Fibroblast of mammary gland (primary cell): ENCODE data around the gene GDF15.
"Not testable (repeated sequence)": the region's sequence is repeated elsewhere in the genome, so short reads cannot be mapped to it uniquely, and the experiment has no call there.

Source experiments
- DNase-seq: peaks from one replicate; pipeline ENCODE4 v3.0.0-alpha.2; 2010; ENCODE audit warnings: low read depth
- H3K4me3 ChIP-seq: 2 replicates; pipeline ENCODE4 v1.5.1; 2011; ENCODE audit warnings: low read depth, mild to moderate bottlenecking, low read length, moderate library complexity; ENCODE audit not compliant: control insufficient read depth
- CTCF ChIP-seq: conservative IDR thresholded peaks from 2 replicates; pipeline ENCODE4 v1.5.1; 2011; ENCODE audit warnings: low read depth, low read length, inconsistent platforms; ENCODE audit not compliant: control insufficient read depth, insufficient read depth

GDF15 gene

GRCh38 chr19:18344582-18344950 lies 41.4 kb upstream of the GDF15 start:
- DNase-seq = no peak
- no peak for TF ChIP-seq CTCF
- H3K4me3 ChIP-seq = no peak overlapping the region

GRCh38 chr19:18345296-18345695 lies 40.7 kb upstream of the GDF15 start:
- no peak for TF ChIP-seq CTCF
- no peak for DNase-seq
- no peak overlapping the region for H3K4me3 ChIP-seq

- H3K4me3 ChIP-seq = no peak overlapping the region
Observed at GRCh38 chr19:18346091-18346490, 39.9 kb upstream of the GDF15 start.

GRCh38 chr19:18348171-18348570 lies 37.8 kb upstream of the GDF15 start:
- TF ChIP-seq CTCF = no peak
- H3K4me3 ChIP-seq = no peak overlapping the region
- DNase-seq = no peak

More at GRCh38 chr19:18346091-18346490, 39.9 kb upstream of the GDF15 start:
- no peak for TF ChIP-seq CTCF
- no peak for DNase-seq

- not testable (repeated sequence) for H3K4me3 ChIP-seq, DNase-seq
Observed at GRCh38 chr19:18348818-18349339, 37.1 kb upstream of the GDF15 start.

GRCh38 chr19:18349524-18350128 lies 36.3 kb upstream of the GDF15 start:
- peak; percentile 94 for TF ChIP-seq CTCF
- H3K4me3 ChIP-seq = no peak overlapping the region
- DNase-seq = peak; percentile 63

- H3K4me3 ChIP-seq = no peak overlapping the region
- DNase-seq = no peak
- no peak for TF ChIP-seq CTCF
Observed at GRCh38 chr19:18350490-18350889, 35.5 kb upstream of the GDF15 start.
